Bronchial smooth muscle cell (primary cell): ENCODE data around the gene ZNF547. TPM values are rescaled to one million over a fixed set of nuclear protein-coding genes. Genes with fewer than 3 reads are reported as not detected.

Source experiments
- total RNA-seq: library from RNA; depleted of rRNA; stranded (reverse); fragments of >200 nt; gene quantifications from 2 replicates; pipeline ENCODE4 v1.2.1, GENCODE V29; 2014

The ZNF547 gene
- 4.6 and 8.1 TPM in 2 replicates for total RNA-seq

DNA sequence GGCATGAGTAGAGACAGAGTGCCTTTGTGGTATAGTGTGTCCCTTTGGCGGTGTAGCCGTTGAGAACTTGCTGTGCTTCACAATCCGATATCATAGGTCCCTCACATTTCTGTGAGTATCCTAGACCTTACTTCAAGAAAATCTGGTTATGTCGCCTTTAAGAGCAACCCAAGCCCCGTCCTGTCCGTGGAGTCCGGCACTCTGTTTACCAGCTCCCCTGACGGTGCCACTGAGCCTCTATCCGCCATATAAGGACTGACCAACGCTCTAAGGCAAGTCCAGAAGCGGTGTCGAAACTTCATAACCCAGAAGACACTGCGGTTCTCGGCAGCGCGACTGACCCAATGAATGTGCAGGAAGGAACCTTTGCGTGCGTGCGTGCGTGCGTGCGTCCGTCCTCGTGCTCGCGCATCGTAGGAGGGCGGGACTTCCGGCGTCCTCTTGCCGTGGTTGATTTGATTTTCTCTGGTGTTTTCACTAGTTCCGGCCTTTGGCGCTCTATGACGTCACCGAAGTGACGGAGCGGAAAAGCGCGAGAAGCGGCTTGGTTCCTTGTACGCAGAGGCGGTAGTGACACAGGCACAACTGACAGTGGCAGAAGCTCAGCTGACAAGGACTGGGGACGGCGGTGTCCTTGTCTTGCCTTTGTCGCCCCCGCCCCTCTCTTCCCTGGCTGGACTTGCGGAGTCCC, at the start of gene ZNF547, which contains the start of gene TRAPPC2B:
Gene ZNF547 (plus strand): TSS at position 555 of the 691 bp plus-strand sequence. CDS start 5,005 bp downstream, outside the sequence.
Gene TRAPPC2B (plus strand): TSS at position 555 of the 691 bp plus-strand sequence. CDS start 1,283 bp downstream, outside the sequence.

DNA sequence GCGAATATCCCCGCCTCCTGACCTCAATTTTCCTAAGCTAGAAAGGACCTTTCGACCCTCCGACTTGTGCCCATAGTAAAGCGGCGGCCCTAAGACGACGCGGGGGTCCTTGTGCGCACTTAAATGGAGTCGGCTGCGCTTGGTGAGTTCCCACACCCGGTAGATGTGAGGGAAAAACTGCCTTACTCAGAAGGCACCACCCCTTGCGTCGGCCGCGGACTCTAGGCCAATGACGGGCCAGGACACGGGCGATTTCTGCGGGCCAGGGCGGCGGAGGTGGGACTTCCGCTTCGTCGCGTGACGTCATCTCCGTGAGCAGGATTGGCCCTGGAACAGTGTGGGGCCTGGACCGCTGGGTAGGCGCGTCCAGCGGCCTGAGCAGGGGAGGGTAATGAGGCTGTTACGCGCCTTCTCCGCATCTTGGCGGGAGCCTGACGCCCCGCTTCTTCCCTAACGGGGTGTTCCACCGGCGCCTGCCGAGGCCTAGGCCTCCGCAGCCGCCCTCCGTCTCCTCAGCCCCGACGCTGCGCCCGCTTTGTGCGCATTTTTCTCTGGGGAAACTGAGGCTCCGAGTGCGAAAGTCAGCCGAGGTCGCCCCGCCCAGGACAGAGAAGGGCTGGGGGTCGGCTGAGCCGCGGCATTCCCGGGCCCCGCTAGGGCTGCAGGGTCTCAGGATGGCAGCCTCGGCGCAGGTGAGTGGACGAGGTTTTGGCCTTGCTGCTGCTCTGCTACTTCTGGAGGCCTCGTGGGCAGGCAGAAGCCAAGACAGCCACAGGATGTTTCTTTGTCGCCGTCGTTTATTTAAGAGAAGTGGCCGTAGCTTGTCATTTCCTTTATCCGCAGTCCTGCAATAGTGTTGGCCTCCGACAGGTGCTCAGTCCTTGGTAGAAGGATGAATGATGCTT, 42.9 kb upstream of the ZNF547 start, which contains the start of gene ZNF543:
Gene ZNF543 (plus strand): TSS at position 293 of the 905 bp plus-strand sequence. CDS start 382 bp downstream, at position 675.

DNA sequence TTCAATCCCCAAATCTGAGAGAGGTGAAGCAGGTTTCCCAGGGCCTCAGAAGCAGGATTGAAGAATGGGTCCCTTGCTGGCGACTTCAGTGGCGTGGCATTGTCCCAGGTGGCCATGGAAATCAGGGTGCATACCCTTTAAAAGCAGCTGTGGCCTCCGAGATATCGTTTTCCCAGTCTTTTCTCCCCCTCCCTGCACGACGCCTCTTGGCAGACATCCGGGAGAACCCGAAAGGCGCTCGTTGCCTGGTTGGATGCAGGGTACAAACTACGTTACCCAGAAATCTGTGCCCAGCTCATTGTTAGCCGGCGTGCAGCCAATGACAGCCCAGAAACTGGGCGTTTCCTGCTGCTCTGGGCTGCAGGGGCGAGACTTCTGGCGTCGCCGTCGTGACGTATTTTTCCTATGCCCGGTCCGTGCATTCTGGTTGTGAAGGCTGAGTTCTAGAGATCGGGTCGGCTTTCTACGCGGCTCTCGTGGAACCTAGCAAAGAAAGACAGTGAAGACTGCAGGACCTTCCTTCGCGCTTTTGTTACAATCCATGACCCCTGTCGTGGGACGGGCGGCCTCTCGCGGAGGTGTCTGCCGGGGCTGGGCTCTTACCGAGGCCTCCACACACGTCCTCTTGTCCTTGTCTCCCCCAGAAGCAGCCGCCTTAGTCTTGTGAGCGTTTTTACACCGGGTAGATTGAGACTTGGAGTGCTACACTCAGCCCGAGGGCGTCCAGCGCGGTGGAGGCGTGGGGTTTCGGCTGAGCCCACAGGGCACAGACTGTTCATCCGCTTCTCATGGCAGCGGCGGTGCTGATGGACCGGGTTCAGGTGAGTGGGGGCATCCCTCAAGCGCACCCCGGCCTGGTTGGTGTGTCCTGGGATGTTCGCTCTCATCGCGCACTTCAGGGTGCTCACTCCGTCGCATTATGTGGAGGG, 12.2 kb upstream of the ZNF547 start, which contains the start of gene ZNF304:
Gene ZNF304 (plus strand): TSS at position 395 of the 929 bp plus-strand sequence. CDS start 394 bp downstream, at position 789.

DNA sequence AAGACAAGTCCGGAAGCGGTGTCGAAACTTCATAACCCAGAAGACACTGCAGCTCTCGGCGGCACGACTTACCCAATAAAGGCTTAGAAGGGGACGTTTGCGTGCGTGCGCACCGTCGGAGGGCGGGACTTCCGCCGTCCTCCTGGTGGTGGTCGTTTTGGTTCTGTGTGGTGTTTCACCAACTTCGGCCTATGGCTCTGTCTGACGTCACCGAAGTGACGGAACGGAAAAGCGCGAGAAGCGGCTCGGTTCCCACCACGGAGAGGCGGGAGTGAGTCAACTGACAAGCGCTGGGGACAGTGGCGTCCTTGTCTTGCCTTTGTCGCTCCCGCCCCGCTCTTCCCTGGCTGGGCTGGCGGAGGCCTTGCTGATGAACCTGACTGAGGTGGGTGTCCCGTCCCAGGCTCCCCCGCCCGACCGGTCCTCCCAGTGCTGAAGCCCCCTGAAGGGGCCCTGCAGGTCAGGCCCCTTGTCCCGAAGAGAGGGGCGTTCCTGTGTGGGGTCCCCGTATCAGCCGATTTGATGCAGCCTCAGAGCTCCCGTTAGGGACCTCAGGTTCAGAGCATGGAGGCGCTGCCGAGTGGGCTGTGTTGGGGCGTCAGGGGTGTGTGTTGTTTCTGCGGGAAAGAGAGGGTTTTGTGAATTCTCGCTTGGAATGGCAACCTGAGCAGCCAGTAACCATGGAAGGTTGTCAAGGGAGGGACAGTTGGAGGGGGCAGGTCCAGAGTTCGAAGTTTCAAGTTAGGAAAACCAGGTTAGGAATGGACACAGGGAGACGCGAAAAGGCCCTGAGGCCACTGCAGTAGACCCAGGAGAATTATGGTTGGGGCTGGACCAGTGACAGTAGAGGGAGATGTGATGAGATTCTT, 26.6 kb downstream of the ZNF547 start, which contains the start of gene ZNF548:
Gene ZNF548 (plus strand): TSS at position 125 of the 869 bp plus-strand sequence. CDS start 246 bp downstream, at position 371.

DNA sequence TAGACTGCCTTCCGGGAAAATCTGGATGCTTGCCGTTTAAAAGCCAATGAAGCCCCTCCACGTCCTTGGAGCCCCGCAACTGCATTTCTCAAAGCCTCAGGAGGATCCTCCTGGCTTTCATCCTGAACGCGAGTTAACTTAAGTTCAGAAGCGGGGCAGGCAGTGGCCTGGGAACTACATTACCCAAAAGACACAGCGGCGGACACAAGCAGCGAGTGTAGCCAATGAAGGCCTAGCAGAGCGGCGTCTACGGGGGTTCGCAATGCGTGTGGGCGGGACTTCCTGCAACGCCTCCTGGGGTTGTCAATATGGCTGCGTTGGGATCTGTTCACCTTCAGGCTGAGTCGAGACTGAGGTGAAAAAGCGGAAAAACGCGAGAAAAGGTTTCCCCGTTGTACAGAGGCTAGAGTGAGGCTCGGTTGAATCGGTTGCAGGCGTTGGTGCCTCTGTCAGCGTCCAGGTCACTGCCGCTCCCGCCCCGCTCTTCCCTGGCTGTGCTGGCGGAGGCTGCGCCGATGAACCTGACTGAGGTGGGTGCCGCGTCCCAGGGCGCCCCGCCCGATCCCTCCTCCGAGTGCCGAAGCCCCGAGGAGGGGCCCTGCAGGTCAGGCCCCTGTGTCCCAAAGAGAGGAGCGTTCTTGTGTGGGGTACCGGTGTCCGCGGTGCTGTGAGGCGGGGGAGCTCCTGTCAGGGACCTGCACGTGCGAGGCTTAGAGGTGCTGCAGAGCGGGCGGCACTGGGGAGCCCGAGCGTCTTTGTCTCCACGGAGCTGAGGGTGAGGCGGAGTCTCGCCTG, 47.7 kb downstream of the ZNF547 start, which contains the start of gene ZNF17:
Gene ZNF17 (plus strand): TSS at position 285 of the 795 bp plus-strand sequence. CDS start 2,455 bp downstream, outside the sequence.

Other genes with a start within 250 kb of the ZNF547 start
- gene USP29, start 243.6 kb upstream of the ZNF547 start, total RNA-seq, result under 0.01 TPM in 1 of 2 replicates, not detected in the other
- not detected in 2 replicates for gene ZIM3, start 218.3 kb upstream of the ZNF547 start, total RNA-seq
- gene DUXA, start 196.1 kb upstream of the ZNF547 start, total RNA-seq, result not detected in 2 replicates
- gene ZNF264, start 172.1 kb upstream of the ZNF547 start, total RNA-seq, result 17.3 and 35.2 TPM in 2 replicates
- 0.17 and 0.63 TPM in 2 replicates for gene AURKC, start 132.5 kb upstream of the ZNF547 start, total RNA-seq
- gene ZNF805, start 122.9 kb upstream of the ZNF547 start, total RNA-seq, result 23.2 and 29.2 TPM in 2 replicates
- gene ZNF460, start 83.1 kb upstream of the ZNF547 start, total RNA-seq, result 43.7 and 67.3 TPM in 2 replicates
- 7.1 and 7.3 TPM in 2 replicates for gene ZNF543, start 43.1 kb upstream of the ZNF547 start, total RNA-seq
- 9.1 and 13.6 TPM in 2 replicates for gene ZNF304, start 12.3 kb upstream of the ZNF547 start, total RNA-seq
- gene TRAPPC2B, start within 50 bp of the ZNF547 start, total RNA-seq, result 11.9 and 12.9 TPM in 2 replicates
- 20.3 and 27.6 TPM in 2 replicates for gene ZNF548, start 26.3 kb downstream of the ZNF547 start, total RNA-seq
- gene ZNF17, start 47.6 kb downstream of the ZNF547 start, total RNA-seq, result 10.6 and 17.0 TPM in 2 replicates
- 6.8 and 8.3 TPM in 2 replicates for gene ZNF749, start 71.8 kb downstream of the ZNF547 start, total RNA-seq
- 0.34 and 0.95 TPM in 2 replicates for gene VN1R1, start 93.6 kb downstream of the ZNF547 start, total RNA-seq
- gene ZNF772, start 114.0 kb downstream of the ZNF547 start, total RNA-seq, result 13.3 and 22.4 TPM in 2 replicates
- gene ZNF419, start 124.2 kb downstream of the ZNF547 start, total RNA-seq, result 14.2 and 14.5 TPM in 2 replicates
- 15.6 and 17.2 TPM in 2 replicates for gene ZNF773, start 136.4 kb downstream of the ZNF547 start, total RNA-seq
- 4.3 and 5.4 TPM in 2 replicates for gene ZNF549, start 163.8 kb downstream of the ZNF547 start, total RNA-seq
- gene ZNF550, start 196.3 kb downstream of the ZNF547 start, total RNA-seq, result 8.6 and 8.8 TPM in 2 replicates
- 4.4 and 5.5 TPM in 2 replicates for gene ZNF416, start 215.4 kb downstream of the ZNF547 start, total RNA-seq
- gene ZIK1, start 220.6 kb downstream of the ZNF547 start, total RNA-seq, result 5.2 and 7.7 TPM in 2 replicates
- 1.6 and 3.0 TPM in 2 replicates for gene ZNF530, start 236.3 kb downstream of the ZNF547 start, total RNA-seq